K562 (cell line): ENCODE data around the gene ADGRA3. TPM values are rescaled to one million over a fixed set of nuclear protein-coding genes. Genes with fewer than 3 reads are reported as not detected.

Source experiments
- ATAC-seq: fragments of 200-7000 bp; cut with Tn5 transposase; 3 replicates; pipeline ENCODE4 v1.9.1; 2020; ENCODE audit warnings: moderate library complexity
- BruUV-seq: library from RNA; stranded (reverse); fragments of 400-500 nt; replicated peaks from 2 replicates; lab custom pipeline; 2021; lab: Mats Ljungman, UMichigan
- CTCF ChIA-PET: fragments of 300-600 bp; formaldehyde crosslinking; extraction: SDS; loops from one replicate; lab custom pipeline; 2021; ENCODE audit warnings: low intra/inter-chr PET ratio; lab: Yijun Ruan, JAX
- POLR2A ChIA-PET: fragments of 300-600, 350-650 bp; sonication (Branson Sonifier 250); formaldehyde crosslinking; extraction: SDS; loops from one replicate; lab custom pipeline; 2021; ENCODE audit warnings: antibody characterized with exemption, inconsistent platforms; lab: Yijun Ruan, JAX
- DNase-seq, 4 experiments: peaks; one replicate each; pipeline versions ENCODE4 v3.0.0 to v3.0.0-alpha.2; 2011 to 2018; ENCODE audit warnings: low spot score in 3 of 4, mixed read lengths in 3 of 4; ENCODE audit errors: extremely low read depth in 1 of 4
- FAIRE-seq: peaks from 2 replicates; lab custom pipeline; 2011; peaks lifted over from hg19 to GRCh38; lab: Jason Lieb, UNC
- H2AFZ ChIP-seq: 2 replicates; pipeline ENCODE4 v1.6.0; 2011; ENCODE audit warnings: low read depth, low read length, control low read depth, inconsistent platforms
- H3K27ac ChIP-seq: fragments of 200-600 bp; 3 replicates; pipeline ENCODE4 v1.8.0; 2011; ENCODE audit warnings: low read depth, mild to moderate bottlenecking, control low read depth, inconsistent platforms, low read length, moderate library complexity, mixed read lengths; ENCODE audit errors: extremely low read depth
- H3K27me3 ChIP-seq, 2 experiments: fragments of 300-600 bp in 1 of 2; 2 replicates in 1 of 2; 3 replicates in 1 of 2; pipeline versions ENCODE4 v1.6.0 to v1.8.0; 2011; ENCODE audit warnings: inconsistent platforms in 2 of 2, low read length in 2 of 2, mild to moderate bottlenecking in 1 of 2, mixed read lengths in 1 of 2, moderate library complexity in 1 of 2; ENCODE audit not compliant: control insufficient read depth in 2 of 2, insufficient read depth in 2 of 2
- H3K36me3 ChIP-seq: fragments of 300-600 bp; 3 replicates; pipeline ENCODE4 v1.8.0; 2011; ENCODE audit warnings: mild to moderate bottlenecking, low read length, inconsistent platforms; ENCODE audit not compliant: control insufficient read depth, insufficient read depth
- H3K4me1 ChIP-seq, 2 experiments: fragments of 200-600 bp in 1 of 2; replicated peaks in 1 of 2; 2 replicates in 1 of 2; 3 replicates in 1 of 2; pipeline versions ENCODE4 v1.5.1 to v1.8.0; 2011; ENCODE audit warnings: inconsistent platforms in 2 of 2, low read length in 2 of 2, mild to moderate bottlenecking in 1 of 2, mixed read lengths in 1 of 2, moderate library complexity in 1 of 2; ENCODE audit not compliant: control insufficient read depth in 2 of 2, insufficient read depth in 2 of 2
- H3K4me2 ChIP-seq: 2 replicates; pipeline ENCODE4 v1.6.1; 2011; ENCODE audit warnings: low read length, control low read depth, inconsistent platforms, mixed read lengths; ENCODE audit not compliant: insufficient read depth
- H3K4me3 ChIP-seq: fragments of 200-600 bp; sonication (generic), shearing (Covaris generic); 2 replicates; pipeline ENCODE4 v1.5.1; 2016; ENCODE audit warnings: control low read depth, inconsistent platforms
- H3K79me2 ChIP-seq: fragments of 200-600 bp; 3 replicates; pipeline ENCODE4 v1.8.0; 2011; ENCODE audit warnings: low read length, inconsistent platforms; ENCODE audit not compliant: control insufficient read depth, insufficient read depth
- H3K9ac ChIP-seq, 2 experiments: 2 replicates each; pipeline versions ENCODE4 v1.6.0 to v1.6.1; 2011; ENCODE audit warnings: low read depth in 2 of 2, low read length in 2 of 2, control low read depth in 1 of 2, inconsistent platforms in 1 of 2, mild to moderate bottlenecking in 1 of 2, mixed read lengths in 1 of 2; ENCODE audit not compliant: insufficient read depth in 1 of 2
- H3K9me1 ChIP-seq: one replicate; pipeline ENCODE4 v1.6.0; 2011; ENCODE audit warnings: inconsistent platforms, mild to moderate bottlenecking, low read length, moderate library complexity; ENCODE audit not compliant: control insufficient read depth, insufficient read depth
- H3K9me3 ChIP-seq: replicated peaks from 2 replicates; pipeline ENCODE4 v1.5.1; 2011; ENCODE audit warnings: low read depth, low read length, inconsistent platforms; ENCODE audit not compliant: control insufficient read depth, insufficient read depth
- H4K20me1 ChIP-seq: replicated peaks from 2 replicates; pipeline ENCODE4 v1.6.1; 2011; ENCODE audit warnings: low read length, inconsistent platforms, mixed read lengths; ENCODE audit not compliant: control insufficient read depth, insufficient read depth
- BMI1 ChIP-seq: fragments of 150-350 bp; IDR thresholded peaks from 2 replicates; pipeline ENCODE4 v1.6.1; 2014; ENCODE audit warnings: low read length
- ERF ChIP-seq: fragments of 450-650 bp; formaldehyde crosslinking; IDR thresholded peaks from 2 replicates; pipeline ENCODE4 v1.4.0; 2020; ENCODE audit warnings: mild to moderate bottlenecking, mixed read lengths
- HNRNPUL1 ChIP-seq: fragments of 200-400 bp; formaldehyde crosslinking; IDR thresholded peaks from 2 replicates; pipeline ENCODE4 v1.6.1; 2017; ENCODE audit warnings: low read length
- KLF10 ChIP-seq: fragments of 250-450 bp; sonication (Bioruptor Pico); IDR thresholded peaks from 2 replicates; pipeline ENCODE4 v1.6.1; 2021; ENCODE audit warnings: matching md5 sums
- MED1 ChIP-seq: sonication (generic); formaldehyde crosslinking; IDR thresholded peaks from 2 replicates; pipeline ENCODE4 v1.8.1; 2023; ENCODE audit warnings: missing genetic modification reagents, borderline replicate concordance
- NUFIP1 ChIP-seq: fragments of 450-650 bp; IDR thresholded peaks from 2 replicates; pipeline ENCODE4 v1.6.1; 2018; ENCODE audit not compliant: partially characterized antibody
- PHTF2 ChIP-seq: fragments of 250-450 bp; sonication (Bioruptor Pico); IDR thresholded peaks from 2 replicates; pipeline ENCODE4 v1.5.0; 2021; ENCODE audit warnings: mild to moderate bottlenecking
- RBM34 ChIP-seq: fragments of 200-400 bp; formaldehyde crosslinking; IDR thresholded peaks from 2 replicates; pipeline ENCODE4 v1.6.1; 2018; ENCODE audit warnings: low read length, borderline replicate concordance; ENCODE audit not compliant: insufficient read depth
- SMARCA4 ChIP-seq: fragments of 450-650 bp; IDR thresholded peaks from 2 replicates; pipeline ENCODE4 v1.6.1; 2016
- WGBS: fragments of 100-300 bp; shearing (Covaris generic); methylation state at CpG from one replicate; pipeline ENCODE4 v1.1.6; 2016; ENCODE audit warnings: low coverage, mixed read lengths; ENCODE audit not compliant: insufficient coverage; ENCODE audit errors: missing lambda C conversion rate; 5-methylcytosine and 5-hydroxymethylcytosine counted together
- in situ Hi-C: fragments of 300-500 bp; cut with MboI; formaldehyde crosslinking; loops from 4 replicates; pipeline ENCODE4 v1.15.0; 2018; ENCODE audit warnings: inconsistent platforms, mixed read lengths
- intact Hi-C: fragments of 100-400 bp; cut with micrococcal nuclease; formaldehyde crosslinking; loops from 2 replicates; pipeline ENCODE4 v1.14.2; 2022
- polyA plus RNA-seq, 8 experiments: library from polyadenylated mRNA; depleted of rRNA in 4 of 8; stranded (reverse) in 5 of 8; unstranded in 3 of 8; fragments of >200 nt; fragmentation: Nextera tagmentation in 2 of 8; fragmentation: Illumina TruSeq in 1 of 8; extraction: Ambion mirVana in 2 of 8; extraction: Trizol in 1 of 8; gene quantifications; 2 replicates each; pipeline versions ENCODE4 v1.2.1 to v1.2.3, GENCODE V29; 2011 to 2014; ENCODE audit warnings: inconsistent platforms in 1 of 8, missing spikeins in 1 of 8
- total RNA-seq, 7 experiments: library from RNA; depleted of rRNA in 6 of 7; stranded (reverse); fragments of >200 nt in 6 of 7; fragmentation: Illumina TruSeq in 2 of 7; extraction: Trizol in 2 of 7; gene quantifications; 2 replicates each; pipeline versions ENCODE4 v1.2.1 to v1.2.3, GENCODE V29; 2011 to 2021; ENCODE audit warnings: low replicate concordance in 1 of 7

Gene ADGRA3
- total and polyA plus RNA-seq, 9 of the 15 experiments (the other 6 are each of a cell fraction or from before 2014, with no cell fraction given): 0.06 to 2.3 (median 0.27) TPM; not detected in 3

GRCh38 chr4:22498866-22499265, 17.0 kb downstream of the ADGRA3 start:
- CTCF ChIA-PET: no interaction called here
- no peaks in the 10 kb centered on the region for H3K36me3 ChIP-seq
- no peak overlapping the region for H3K4me2 ChIP-seq
- POLR2A ChIA-PET: no interaction called here
- H3K9me1 ChIP-seq: no peaks in the 10 kb centered on the region
- no peaks in the 10 kb centered on the region for H3K9me3 ChIP-seq
- TF ChIP-seq NUFIP1 (no peak), PHTF2 (CRISPR knock-in tag) (no peak), ERF (CRISPR knock-in tag) (no peak), KLF10 (CRISPR knock-in tag) (no peak), HNRNPUL1 (no peak), BMI1 (no peak), SMARCA4 (no peak), MED1 (CRISPR knock-in tag) (no peak), RBM34 (no peak)
- no peak overlapping the region for H3K4me3 ChIP-seq
- H3K9ac ChIP-seq: no peak overlapping the region
- WGBS: 3% methylated on average over 6 of the region's 6 CpGs
- no peaks in the 10 kb centered on the region for H3K79me2 ChIP-seq
- ATAC-seq (no peak), DNase-seq (no peak), FAIRE-seq (no peak)
- intact Hi-C loops: no loop called here
- no peaks in the 10 kb centered on the region for H3K4me1 ChIP-seq
- BruUV-seq: no TSS peak
- no peaks in the 10 kb centered on the region for H4K20me1 ChIP-seq
- in situ Hi-C loops: no loop called here
- H3K27ac ChIP-seq: no peak overlapping the region
- H2AFZ ChIP-seq: no peak overlapping the region
- H3K27me3 ChIP-seq: no peaks in the 10 kb centered on the region
